Activated CD4-positive, alpha-beta memory T cell treated with anti-CD3 and anti-CD28 coated beads, Interleukin-2, amount 10 ng/mL, durations not matched to agents 7 days and 5 days (primary cell): ENCODE measurements around the gene RHOG. TPM values are rescaled to one million over a fixed set of nuclear protein-coding genes. Genes with fewer than 3 reads are reported as not detected.
"Not testable (repeated sequence)": the region's sequence is repeated elsewhere in the genome, so short reads cannot be mapped to it uniquely, and the experiment has no call there.

Experiments
- CTCF ChIA-PET: fragments of 350-600 bp; sonication (Branson Sonifier 250); formaldehyde crosslinking; loops from one replicate; lab custom pipeline; 2021; ENCODE audit warnings: antibody characterized with exemption, inconsistent platforms; lab: Charles Lee
- POLR2A ChIA-PET: fragments of 350-600 bp; sonication (Branson Sonifier 250); formaldehyde crosslinking; loops from one replicate; lab custom pipeline; 2021; ENCODE audit warnings: antibody characterized with exemption; lab: Charles Lee
- DNase-seq: peaks from one replicate; pipeline ENCODE4 v3.0.0-alpha.2; 2020
- H3K27ac Mint-ChIP-seq: one replicate; pipeline ENCODE4 v1.8.0; 2021; ENCODE audit warnings: mild to moderate bottlenecking, mixed read lengths
- H3K27me3 Mint-ChIP-seq: one replicate; pipeline ENCODE4 v1.8.0; 2021; ENCODE audit warnings: mixed read lengths
- H3K36me3 Mint-ChIP-seq: one replicate; pipeline ENCODE4 v1.8.0; 2021; ENCODE audit warnings: low read depth, mixed read lengths
- H3K4me1 Mint-ChIP-seq: one replicate; pipeline ENCODE4 v1.8.0; 2021; ENCODE audit warnings: mixed read lengths
- H3K4me3 Mint-ChIP-seq: one replicate; pipeline ENCODE4 v1.8.0; 2021; ENCODE audit warnings: mild to moderate bottlenecking, mixed read lengths
- H3K9me3 Mint-ChIP-seq: one replicate; pipeline ENCODE4 v1.8.0; 2021; ENCODE audit warnings: mixed read lengths
- total RNA-seq, 2 experiments: library from RNA; stranded (reverse); gene quantifications; one replicate each; pipeline ENCODE4 v1.2.3, GENCODE V29; 2021

The RHOG gene
- total RNA-seq, 2 experiments from 2014 or later, result 192 to 201 TPM

GRCh38 chr11:3876613-3877012 lies 35.9 kb upstream of the RHOG start:
- DNase-seq, result no peak
- no peak overlapping the region for H3K4me3 Mint-ChIP-seq
- CTCF ChIA-PET, result interaction anchor here (1.6 to 20.3 kb wide), 2 partner anchors 19 to 27 kb away, joined by 4 to 222 read pairs; partner anchors contain the start of gene STIM1
- peaks cover 22% of the 10 kb centered on the region for H3K36me3 Mint-ChIP-seq
- H3K4me1 Mint-ChIP-seq, result peaks cover 61% of the 10 kb centered on the region
- no peak overlapping the region for H3K27ac Mint-ChIP-seq
- POLR2A ChIA-PET, result interaction anchor here (17.2 kb wide), 1 partner anchor 22 kb away, joined by 174 read pairs; the partner anchor contains the start of gene STIM1
- no peaks in the 10 kb centered on the region for H3K9me3 Mint-ChIP-seq
- H3K27me3 Mint-ChIP-seq, result no peaks in the 10 kb centered on the region

GRCh38 chr11:3873712-3874349 lies 33.1 kb upstream of the RHOG start:
- H3K4me3 Mint-ChIP-seq, result no peak overlapping the region
- H3K27ac Mint-ChIP-seq, result no peak overlapping the region
- CTCF ChIA-PET, result interaction anchor here (0.7 to 20.3 kb wide), 4 partner anchors 17 to 199 kb away, joined by 3 to 222 read pairs (median 11); partner anchors contain the start of genes RHOG and STIM1
- peaks cover 62% of the 10 kb centered on the region for H3K4me1 Mint-ChIP-seq
- no peaks in the 10 kb centered on the region for H3K9me3 Mint-ChIP-seq
- DNase-seq, result no peak
- H3K36me3 Mint-ChIP-seq, result peaks cover 33% of the 10 kb centered on the region
- POLR2A ChIA-PET, result interaction anchor here (17.2 kb wide), 1 partner anchor 19 kb away, joined by 174 read pairs; the partner anchor contains the start of gene STIM1
- no peaks in the 10 kb centered on the region for H3K27me3 Mint-ChIP-seq

GRCh38 chr11:3867209-3868091 lies 26.7 kb upstream of the RHOG start:
- Mint-ChIP-seq H3K4me3 (no peak overlapping the region), H3K27me3 (no peaks in the 10 kb centered on the region), H3K4me1 (peaks cover 81% of the 10 kb centered on the region), H3K9me3 (no peaks in the 10 kb centered on the region), H3K27ac (peak overlapping the region; percentile 50), H3K36me3 (peaks cover 37% of the 10 kb centered on the region)
- ChIA-PET POLR2A (interaction anchor here (1.2 to 17.2 kb wide), 3 partner anchors 13 to 27 kb away, joined by 3 to 174 read pairs (median 12); partner anchors contain the start of genes RHOG and STIM1), CTCF (interaction anchor here (0.7 to 20.3 kb wide), 4 partner anchors 10 to 205 kb away, joined by 3 to 222 read pairs (median 5); partner anchors contain the start of gene STIM1)
- no peak for DNase-seq

GRCh38 chr11:3866836-3867208 lies 26.1 kb upstream of the RHOG start:
- H3K27me3 Mint-ChIP-seq, result no peaks in the 10 kb centered on the region
- DNase-seq, result no peak
- no peak overlapping the region for H3K4me3 Mint-ChIP-seq
- no peaks in the 10 kb centered on the region for H3K9me3 Mint-ChIP-seq
- peaks cover 41% of the 10 kb centered on the region for H3K36me3 Mint-ChIP-seq
- H3K27ac Mint-ChIP-seq, result peak overlapping the region; percentile 50
- H3K4me1 Mint-ChIP-seq, result peaks cover 81% of the 10 kb centered on the region
- ChIA-PET POLR2A (interaction anchor here (1.2 to 17.2 kb wide), 3 partner anchors 12 to 27 kb away, joined by 3 to 174 read pairs (median 12); partner anchors contain the start of genes RHOG and STIM1), CTCF (interaction anchor here (1.4 to 20.3 kb wide), 3 partner anchors 10 to 206 kb away, joined by 4 to 222 read pairs (median 6); partner anchors contain the start of gene STIM1)

- POLR2A ChIA-PET, result interaction anchor here (0.6 to 17.2 kb wide), 2 partner anchors 12 to 26 kb away, joined by 3 to 174 read pairs; partner anchors contain the start of genes RHOG and STIM1
- peaks cover 81% of the 10 kb centered on the region for H3K4me1 Mint-ChIP-seq
- no peak for DNase-seq
- no peak overlapping the region for H3K4me3 Mint-ChIP-seq
- no peaks in the 10 kb centered on the region for H3K27me3 Mint-ChIP-seq
- peak overlapping the region; percentile 71 for H3K27ac Mint-ChIP-seq
- H3K36me3 Mint-ChIP-seq, result peaks cover 38% of the 10 kb centered on the region
- no peaks in the 10 kb centered on the region for H3K9me3 Mint-ChIP-seq
- CTCF ChIA-PET, result interaction anchor here (0.7 to 20.3 kb wide), 3 partner anchors 9 to 175 kb away, joined by 3 to 222 read pairs (median 3); partner anchors contain the start of gene STIM1
Measured at GRCh38 chr11:3866206-3866605, 25.4 kb upstream of the RHOG start.

GRCh38 chr11:3865388-3866193 lies 24.8 kb upstream of the RHOG start:
- ChIA-PET POLR2A (interaction anchor here (0.5 to 17.2 kb wide), 5 partner anchors 11 to 77 kb away, joined by 3 to 174 read pairs (median 4); partner anchors contain the start of genes RHOG and STIM1), CTCF (interaction anchor here (0.7 to 20.3 kb wide), 3 partner anchors 8 to 175 kb away, joined by 3 to 222 read pairs (median 3); partner anchors contain the start of gene STIM1)
- peaks cover 39% of the 10 kb centered on the region for H3K36me3 Mint-ChIP-seq
- no peaks in the 10 kb centered on the region for H3K9me3 Mint-ChIP-seq
- peaks cover 81% of the 10 kb centered on the region for H3K4me1 Mint-ChIP-seq
- no peak overlapping the region for H3K4me3 Mint-ChIP-seq
- H3K27ac Mint-ChIP-seq, result peak overlapping the region; percentile 71
- H3K27me3 Mint-ChIP-seq, result no peaks in the 10 kb centered on the region
- DNase-seq, result no peak

GRCh38 chr11:3861683-3862082 lies 20.9 kb upstream of the RHOG start:
- ChIA-PET CTCF (interaction anchor here (0.9 to 11.3 kb wide), 5 partner anchors 10 to 211 kb away, joined by 3 to 222 read pairs (median 38); partner anchors contain the start of gene RHOG), POLR2A (interaction anchor here (1.1 to 15.0 kb wide), 4 partner anchors 10 to 93 kb away, joined by 3 to 639 read pairs (median 8); partner anchors contain the start of gene RHOG)
- no peak for DNase-seq
- Mint-ChIP-seq H3K4me3 (peak overlapping the region; percentile 97), H3K27ac (peak overlapping the region; percentile 87), H3K27me3 (no peaks in the 10 kb centered on the region), H3K4me1 (peaks cover 82% of the 10 kb centered on the region), H3K9me3 (no peaks in the 10 kb centered on the region), H3K36me3 (peaks cover 38% of the 10 kb centered on the region)

GRCh38 chr11:3860898-3861393 lies 20.2 kb upstream of the RHOG start:
- Mint-ChIP-seq H3K27ac (peak overlapping the region; percentile 87), H3K36me3 (peaks cover 46% of the 10 kb centered on the region), H3K4me1 (peaks cover 75% of the 10 kb centered on the region), H3K4me3 (peak overlapping the region; percentile 97)
- not testable (repeated sequence) for H3K27me3 Mint-ChIP-seq, H3K9me3 Mint-ChIP-seq
- DNase-seq, result peak; percentile 63
- ChIA-PET POLR2A (interaction anchor here (1.0 to 15.0 kb wide), 6 partner anchors 20 to 235 kb away, joined by 3 to 639 read pairs (median 8); partner anchors contain the start of gene RHOG), CTCF (interaction anchor here (0.8 to 11.3 kb wide), 6 partner anchors 9 to 212 kb away, joined by 3 to 222 read pairs (median 22); partner anchors contain the start of gene RHOG)

- Mint-ChIP-seq H3K36me3 (peaks cover 48% of the 10 kb centered on the region), H3K9me3 (no peaks in the 10 kb centered on the region), H3K27me3 (no peaks in the 10 kb centered on the region), H3K4me1 (peaks cover 69% of the 10 kb centered on the region), H3K27ac (peak overlapping the region; percentile 87), H3K4me3 (peak overlapping the region; percentile 97)
- CTCF ChIA-PET, result interaction anchor here (1.1 to 11.3 kb wide), 7 partner anchors 9 to 213 kb away, joined by 3 to 222 read pairs (median 22); partner anchors contain the start of genes PGAP2 and RHOG
- no peak for DNase-seq
- POLR2A ChIA-PET, result interaction anchor here (0.8 to 15.0 kb wide), 9 partner anchors 11 to 236 kb away, joined by 3 to 639 read pairs (median 8); partner anchors contain the start of gene RHOG
Measured at GRCh38 chr11:3860375-3860774, 19.6 kb upstream of the RHOG start.

GRCh38 chr11:3859373-3859881 lies 18.7 kb upstream of the RHOG start:
- peaks cover 62% of the 10 kb centered on the region for H3K4me1 Mint-ChIP-seq

More at GRCh38 chr11:3859373-3859881, 18.7 kb upstream of the RHOG start:
- peak; percentile 50 for DNase-seq
- Mint-ChIP-seq H3K27ac (peak overlapping the region; percentile 87), H3K27me3 (no peaks in the 10 kb centered on the region), H3K9me3 (no peaks in the 10 kb centered on the region), H3K36me3 (peaks cover 48% of the 10 kb centered on the region), H3K4me3 (peak overlapping the region; percentile 97)
- ChIA-PET CTCF (interaction anchor here (1.1 to 11.3 kb wide), 9 partner anchors 10 to 213 kb away, joined by 3 to 222 read pairs (median 5); partner anchors contain the start of genes PGAP2 and RHOG), POLR2A (interaction anchor here (0.8 to 15.0 kb wide), 9 partner anchors 12 to 214 kb away, joined by 3 to 639 read pairs (median 8); partner anchors contain the start of gene RHOG)
